Measurements from ENCODE around the gene ZNFX1. TPM values are rescaled to one million over a fixed set of nuclear protein-coding genes. Genes with fewer than 3 reads are reported as not detected.

Gene ZNFX1
- total and polyA plus RNA-seq, 2 donors from 2014 or later = 8.0 to 44.0 TPM

DNA sequence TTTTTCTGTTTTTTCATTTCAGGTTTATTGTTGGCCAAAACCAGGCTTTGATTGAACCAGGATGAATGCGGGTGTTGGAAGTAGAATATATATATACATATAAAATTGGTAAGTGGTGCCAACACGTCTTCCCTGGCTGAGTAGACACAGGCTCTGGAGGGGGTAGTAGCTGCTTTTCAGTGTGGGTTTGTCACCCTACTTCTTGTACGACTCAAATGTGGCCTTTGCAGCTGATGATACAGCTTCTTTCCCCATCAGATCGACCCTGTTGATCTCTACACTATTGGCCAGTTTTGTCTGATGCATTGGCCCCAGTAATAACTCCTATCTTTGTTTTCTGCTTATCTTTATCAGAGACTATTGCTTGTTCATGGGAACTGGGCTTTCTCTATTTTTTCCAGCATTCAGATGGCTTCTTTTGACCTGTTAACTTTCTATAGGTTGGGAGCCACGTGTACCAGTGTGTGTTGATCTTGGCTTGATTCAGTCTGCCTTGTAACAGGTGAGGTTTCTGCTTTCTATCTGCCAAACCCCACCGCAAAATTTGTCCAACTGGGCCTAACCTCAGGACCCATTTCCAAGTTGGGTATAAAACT lies 2.7 kb upstream of the ZNFX1 start:
- DNase-seq (no peak), FAIRE-seq (no peak)
- intact Hi-C loops (cut with DNase I) = no loop called here
- TF ChIP-seq CTCF (IDR thresholded peaks at IDR 0.05; ENCODE audit: borderline replicate concordance, extremely low read depth, insufficient read depth) = no peak
- Histone ChIP-seq H3K9ac (ENCODE audit: low read length in 3 of 3) (no peak overlapping the region), H3K4me1 (ENCODE audit: control insufficient read depth in 2 of 3, insufficient read depth in 2 of 3, low read depth in 1 of 3, low read length in 3 of 3) (peaks cover 0 to 19% (median 15%) of the 10 kb centered on the region in 3 donors), H3K9me3 (ENCODE audit: control insufficient read depth in 2 of 3, insufficient read depth in 1 of 3, low read length in 3 of 3) (peaks cover 10 to 28% (median 18%) of the 10 kb centered on the region in 3 donors), H3K4me3 (ENCODE audit: low read length in 3 of 3) (peak overlapping the region in 2 of 3 donors; percentile 39 to 100), H3K27ac (ENCODE audit: low read depth in 2 of 2, low read length in 2 of 2) (no peak overlapping the region), H3K27me3 (ENCODE audit: control insufficient read depth, insufficient read depth, low read length) (no peaks in the 10 kb centered on the region), H3K36me3 (ENCODE audit: control insufficient read depth in 2 of 3, insufficient read depth in 3 of 3, low read length in 3 of 3) (peaks cover 45 to 57% (median 53%) of the 10 kb centered on the region in 3 donors)

DNA sequence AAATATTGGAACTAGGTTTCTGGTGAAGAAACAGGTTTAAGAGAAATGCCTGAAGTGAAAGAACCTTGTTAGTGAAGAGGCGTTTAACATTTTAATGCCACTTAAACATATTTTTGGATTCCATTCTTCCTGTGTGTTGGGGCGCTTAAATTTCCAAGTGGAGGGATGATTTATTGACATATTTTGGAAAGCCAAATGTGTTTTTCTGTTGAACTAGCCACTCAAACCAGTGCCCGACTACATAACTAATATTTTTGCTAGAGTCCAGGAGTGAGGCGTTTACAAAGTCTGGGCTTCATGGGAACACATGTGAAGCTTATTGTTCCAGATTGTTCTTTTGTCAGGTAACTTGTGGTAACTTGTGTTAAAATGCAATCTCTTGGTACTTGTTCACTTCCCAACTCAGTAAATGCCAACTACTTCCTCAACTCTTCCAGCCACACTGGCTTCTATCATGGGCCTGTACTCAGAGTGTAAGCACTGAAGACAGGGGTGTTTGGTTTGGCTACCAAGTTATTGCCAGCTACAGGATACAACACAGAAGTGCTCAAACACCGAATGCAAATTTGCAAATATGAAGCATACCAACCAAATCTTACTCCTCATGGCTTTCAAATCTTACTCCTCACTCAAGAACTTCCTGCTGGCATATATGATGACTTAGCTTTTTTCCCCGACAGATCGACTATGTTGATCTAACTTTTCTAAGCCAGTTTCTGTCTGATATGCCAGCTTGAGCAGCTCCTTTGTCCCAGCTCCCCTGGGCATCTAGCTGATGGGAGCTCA lies 2.0 kb upstream of the ZNFX1 start:
- peaks cover 0 to 24% (median 16%) of the 10 kb centered on the region in 3 donors for H3K4me1 ChIP-seq (ENCODE audit: control insufficient read depth in 2 of 3, insufficient read depth in 2 of 3, low read depth in 1 of 3, low read length in 3 of 3)
- peaks cover 39 to 50% (median 50%) of the 10 kb centered on the region in 3 donors for H3K36me3 ChIP-seq (ENCODE audit: control insufficient read depth in 2 of 3, insufficient read depth in 3 of 3, low read length in 3 of 3)
- peak overlapping the region; percentile 39 to 100 (median 100) for H3K4me3 ChIP-seq (ENCODE audit: low read length in 3 of 3)
- no peak for TF ChIP-seq CTCF (IDR thresholded peaks at IDR 0.05; ENCODE audit: borderline replicate concordance, extremely low read depth, insufficient read depth)
- intact Hi-C loops (cut with DNase I) = no loop called here
- H3K9me3 ChIP-seq (ENCODE audit: control insufficient read depth in 2 of 3, insufficient read depth in 1 of 3, low read length in 3 of 3) = peaks cover 4 to 24% (median 16%) of the 10 kb centered on the region in 3 donors
- no peak overlapping the region for H3K27ac ChIP-seq (ENCODE audit: low read depth in 2 of 2, low read length in 2 of 2)
- no peak overlapping the region for H3K9ac ChIP-seq (ENCODE audit: low read length in 3 of 3)
- DNase-seq (no peak), FAIRE-seq (no peak)
- no peaks in the 10 kb centered on the region for H3K27me3 ChIP-seq (ENCODE audit: control insufficient read depth, insufficient read depth, low read length)

- peaks cover 0 to 24% (median 16%) of the 10 kb centered on the region in 3 donors for H3K4me1 ChIP-seq (ENCODE audit: control insufficient read depth in 2 of 3, insufficient read depth in 2 of 3, low read depth in 1 of 3, low read length in 3 of 3)
- intact Hi-C loops (cut with DNase I) = no loop called here
- FAIRE-seq (no peak), DNase-seq (peak in 1 of 5 donors; percentile 52)
- TF ChIP-seq CTCF (IDR thresholded peaks at IDR 0.05; ENCODE audit: borderline replicate concordance, extremely low read depth, insufficient read depth) = no peak
- H3K36me3 ChIP-seq (ENCODE audit: control insufficient read depth in 2 of 3, insufficient read depth in 3 of 3, low read length in 3 of 3) = peaks cover 36 to 46% (median 44%) of the 10 kb centered on the region in 3 donors
- H3K4me3 ChIP-seq (ENCODE audit: low read length in 3 of 3) = peak overlapping the region; percentile 94 to 100 (median 100)
- peak overlapping the region; percentile 73 to 97 for H3K27ac ChIP-seq (ENCODE audit: low read depth in 2 of 2, low read length in 2 of 2)
- H3K9me3 ChIP-seq (ENCODE audit: control insufficient read depth in 2 of 3, insufficient read depth in 1 of 3, low read length in 3 of 3) = peaks cover 4 to 24% (median 16%) of the 10 kb centered on the region in 3 donors
- H3K9ac ChIP-seq (ENCODE audit: low read length in 3 of 3) = peak overlapping the region; percentile 61 to 100 (median 99)
- no peaks in the 10 kb centered on the region for H3K27me3 ChIP-seq (ENCODE audit: control insufficient read depth, insufficient read depth, low read length)
Measured at GRCh38 chr20:49278818-49279676, 1.2 kb upstream of the ZNFX1 start.
